ENCODE measurements around the gene KMT2B.

- TF ChIP-seq POLR2AphosphoS5 (IDR thresholded peaks at IDR 0.05; ENCODE audit: low read depth) = no peak
- no peak for TF ChIP-seq CTCF (IDR thresholded peaks at IDR 0.05; ENCODE audit: insufficient read depth, low read length)
- no peak for TF ChIP-seq SPI1 (IDR thresholded peaks at IDR 0.05; ENCODE audit: borderline replicate concordance, low read depth)
Observed at GRCh38 chr19:35730326-35730725, 12.5 kb downstream of the KMT2B start.
